NCI-H82 treated with DMSO at 0.1 percent for 48 hours (cell line): ENCODE data around the gene TRIL.
A peak's percentile ranks its signal among the peaks of the same experiment; 100 is the strongest.

Source experiments
- DNase-seq: peaks from one replicate; lab custom pipeline; 2025; ENCODE audit not compliant: unreplicated experiment; lab: John Stamatoyannopoulos, UW

Gene TRIL

DNA sequence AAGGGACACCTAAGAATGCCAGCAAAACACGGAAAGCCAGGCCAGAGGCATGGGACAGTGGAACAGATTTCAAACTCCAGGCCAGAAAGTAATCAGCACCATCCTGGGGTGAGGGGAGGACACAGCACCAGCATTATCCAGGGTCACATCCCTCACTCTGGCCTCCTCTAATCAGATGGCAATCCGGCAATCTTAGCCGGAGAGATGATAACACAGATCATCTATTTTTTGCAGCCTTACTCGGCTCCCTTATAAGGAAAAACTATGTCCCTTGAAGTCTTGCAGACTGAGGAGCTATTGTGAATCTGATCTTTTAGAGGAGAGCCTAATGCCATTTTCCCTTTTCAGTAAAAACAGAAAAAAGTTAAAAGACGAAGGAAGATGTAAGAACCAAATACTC, 16.5 kb downstream of the TRIL start:
- no peak for DNase-seq

GRCh38 chr7:28940741-28941384, 17.3 kb downstream of the TRIL start:
- DNase-seq = no peak

- DNase-seq = no peak
Measured at GRCh38 chr7:28939844-28940544, 18.1 kb downstream of the TRIL start.

GRCh38 chr7:28939367-28939766, 18.8 kb downstream of the TRIL start:
- no peak for DNase-seq

DNA sequence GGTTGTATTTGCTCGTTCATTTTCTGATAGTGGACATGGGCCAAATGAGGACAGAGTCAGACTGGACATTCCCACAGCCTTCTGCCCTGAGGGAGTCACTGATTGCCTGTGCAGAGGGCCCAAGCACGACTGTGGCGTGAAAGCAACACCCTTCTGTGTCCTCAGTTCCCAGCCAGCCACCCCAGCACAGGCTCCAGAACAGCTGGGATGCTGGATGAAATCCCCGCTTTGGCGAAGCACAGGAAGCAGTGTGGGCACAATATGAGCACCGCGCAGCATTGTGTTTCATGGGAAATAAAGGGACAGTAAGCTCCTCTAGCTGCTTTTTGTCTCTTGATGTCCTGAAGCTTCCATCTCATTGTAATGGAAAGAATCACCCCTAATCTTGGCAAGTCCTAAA, 20.5 kb downstream of the TRIL start:
- DNase-seq = no peak

GRCh38 chr7:28937103-28937502, 21.0 kb downstream of the TRIL start:
- no peak for DNase-seq

DNA sequence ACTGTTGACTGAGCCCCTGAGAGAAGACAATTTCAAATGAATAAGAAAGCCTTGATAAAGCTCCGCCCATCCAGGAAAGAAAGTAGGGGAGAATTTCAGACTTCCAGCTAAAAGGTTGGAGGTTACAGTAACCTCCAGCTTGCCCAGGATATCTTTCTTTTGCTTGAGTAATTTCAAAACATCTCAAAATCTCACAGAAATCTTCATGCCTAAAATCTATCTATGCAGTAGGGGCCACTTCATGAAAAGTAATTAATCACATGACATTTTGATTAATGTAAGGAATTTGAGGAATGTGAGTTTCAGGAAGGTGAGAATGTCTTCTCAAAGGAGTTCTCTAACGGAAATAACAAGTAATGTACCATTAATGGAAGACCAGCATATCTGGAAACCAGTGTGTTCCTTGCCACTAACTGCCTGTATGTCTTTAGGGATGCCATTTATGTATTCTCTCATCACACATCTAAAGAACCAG, 24.2 kb downstream of the TRIL start:
- DNase-seq = no peak

DNA sequence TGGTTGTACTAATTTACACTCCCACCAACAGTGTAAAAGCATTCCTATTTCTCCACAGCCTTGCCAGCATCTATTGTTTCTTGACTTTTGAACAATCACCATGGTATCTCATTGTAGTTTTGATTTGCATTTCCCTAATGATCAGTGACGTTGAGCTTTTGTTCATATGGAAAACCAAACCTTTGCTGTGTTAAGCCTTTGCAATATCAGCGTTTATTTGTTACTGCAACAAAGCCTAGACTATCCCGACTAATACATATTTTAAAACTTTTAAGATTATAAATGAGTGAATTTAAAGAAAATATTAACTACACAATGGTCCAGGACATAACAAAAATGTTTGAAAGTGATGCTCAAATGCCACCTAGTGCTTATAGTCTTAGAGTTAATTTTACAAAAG, 26.6 kb downstream of the TRIL start:
- no peak for DNase-seq

- peak; percentile 83 for DNase-seq
Measured at GRCh38 chr7:28926871-28927597, 31.1 kb downstream of the TRIL start.

DNA sequence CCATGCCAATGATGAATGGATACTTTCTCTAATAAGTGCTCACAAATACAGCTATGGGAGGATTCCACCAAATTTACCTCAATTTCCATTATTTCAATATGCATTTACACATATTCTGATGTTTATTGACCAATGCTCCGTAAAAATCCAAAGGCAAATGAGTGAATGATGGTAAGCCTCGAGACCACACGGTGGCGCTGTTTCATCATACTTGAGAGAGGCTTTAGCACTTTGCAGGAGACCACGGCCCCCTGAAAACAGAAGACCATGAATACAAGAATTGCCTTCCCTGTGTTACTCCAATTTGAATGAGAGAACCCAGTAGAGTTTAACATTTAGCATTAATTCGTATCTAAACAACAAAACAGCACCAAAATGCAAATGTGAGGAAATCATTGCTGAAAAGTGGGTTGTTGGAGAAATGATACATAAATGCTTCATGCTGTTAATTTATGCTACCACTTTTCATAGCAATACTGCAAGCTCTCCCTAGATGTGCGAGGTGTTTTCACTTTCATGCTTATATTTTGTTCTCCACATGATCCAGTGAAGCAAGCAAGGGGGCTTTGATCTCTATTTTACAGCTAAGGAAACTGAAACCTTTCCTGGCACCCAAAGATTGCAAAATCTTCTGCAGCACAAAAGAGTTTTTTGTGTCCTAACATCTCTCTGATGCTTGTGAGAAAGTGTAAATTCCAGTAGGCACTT, 35.4 kb downstream of the TRIL start:
- peak; percentile 39 for DNase-seq

GRCh38 chr7:28921822-28922221, 36.3 kb downstream of the TRIL start:
- peak; percentile 24 for DNase-seq

DNA sequence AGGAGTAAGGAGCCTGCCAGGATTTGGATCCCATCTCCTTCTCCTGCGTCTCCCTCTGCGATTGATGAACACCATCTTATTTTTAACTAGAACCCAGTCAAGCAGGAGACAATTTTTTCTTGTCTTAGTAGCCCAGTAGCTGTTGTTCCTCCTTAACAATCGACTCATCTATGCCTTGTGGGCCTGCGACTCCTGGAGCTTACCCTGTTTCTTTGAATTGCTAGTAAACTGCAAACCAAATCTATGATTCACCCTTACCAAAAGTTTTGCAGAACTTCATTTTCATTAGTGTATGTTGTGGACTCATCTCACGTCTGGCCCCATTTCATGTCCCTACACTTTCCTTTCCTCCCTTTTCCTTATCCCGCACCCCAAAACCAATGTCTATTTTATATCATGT, 37.7 kb downstream of the TRIL start:
- DNase-seq = no peak

- DNase-seq = no peak
Measured at GRCh38 chr7:28919510-28919909, 38.6 kb downstream of the TRIL start.

DNA sequence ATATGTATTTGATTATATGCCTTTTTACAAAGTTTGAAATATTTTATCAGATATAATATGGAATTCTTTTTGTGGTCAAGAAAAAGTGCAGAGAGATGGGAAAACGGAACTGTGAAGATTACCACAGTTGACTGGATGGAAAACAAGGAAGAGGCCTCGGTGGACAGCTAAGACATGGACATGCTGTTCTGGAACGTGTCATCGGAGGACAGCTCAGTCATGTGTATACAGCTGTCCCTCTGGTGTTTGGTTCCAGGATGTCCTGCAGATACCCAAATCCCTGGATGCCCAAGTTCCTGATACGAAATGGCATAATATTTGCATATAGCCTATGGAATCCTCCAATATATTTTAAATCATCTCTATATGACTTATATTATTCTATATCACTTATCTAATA, 49.4 kb downstream of the TRIL start:
- no peak for DNase-seq

DNA sequence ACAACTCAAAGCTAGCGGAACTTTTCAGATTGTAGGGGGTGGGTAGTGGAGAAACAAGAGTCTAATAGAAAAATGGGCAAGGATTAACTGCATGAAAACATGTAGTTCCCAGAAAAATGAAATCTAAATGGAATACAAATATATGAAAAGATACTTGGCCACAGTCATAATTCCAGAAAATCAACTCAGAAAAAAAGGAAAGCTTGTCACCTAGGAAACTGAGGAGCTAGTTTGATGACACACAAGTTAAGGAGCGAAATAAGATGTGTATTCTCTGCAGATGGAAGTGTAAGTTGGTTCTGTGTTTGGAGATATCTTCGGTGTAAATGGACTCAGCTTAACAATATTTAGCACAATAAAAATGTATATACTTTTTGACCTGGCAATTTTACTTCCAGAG, 52.7 kb downstream of the TRIL start:
- no peak for DNase-seq

- peak; percentile 66 for DNase-seq
Measured at GRCh38 chr7:28904578-28905048, 53.5 kb downstream of the TRIL start.

- DNase-seq = no peak
Measured at GRCh38 chr7:28903730-28904577, 54.2 kb downstream of the TRIL start.
